GM18907 (cell line): ENCODE measurements around the gene TNFRSF4.
A peak's percentile ranks its signal among the peaks of the same experiment; 100 is the strongest.
"Not testable (repeated sequence)": the region's sequence is repeated elsewhere in the genome, so short reads cannot be mapped to it uniquely, and the experiment has no call there.

Experiments used
- ATAC-seq: cut with Tn5 transposase; IDR thresholded peaks from one replicate; pipeline ENCODE4 v1.9.1; 2021; ENCODE audit warnings: mild to moderate bottlenecking, moderate library complexity; ENCODE audit not compliant: unreplicated experiment

TNFRSF4 gene

DNA sequence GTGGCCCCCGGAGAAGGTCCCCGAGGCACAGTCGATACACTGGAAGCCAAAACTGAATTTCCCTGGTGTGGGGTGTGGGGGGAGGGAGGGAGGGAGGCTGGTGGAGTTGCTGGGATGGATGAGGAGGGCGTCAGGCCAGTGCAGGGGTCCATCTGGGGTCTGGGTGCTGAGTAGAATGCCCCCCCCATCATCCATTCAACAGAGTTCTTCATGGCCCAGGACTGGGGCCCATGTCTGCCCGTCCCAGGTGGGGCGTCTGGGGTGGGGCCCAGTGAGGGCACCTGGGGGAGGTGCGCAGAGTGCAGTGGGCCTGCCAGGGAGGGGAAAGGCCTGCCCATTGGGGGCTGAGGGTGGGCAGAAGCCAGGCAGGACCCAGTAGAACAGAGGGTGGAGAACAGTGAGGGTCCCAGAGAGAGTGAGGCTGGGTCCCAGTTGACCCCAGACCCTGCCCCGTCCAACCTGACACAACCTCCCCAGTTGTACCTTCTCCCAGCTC, 9.5 kb downstream of the TNFRSF4 start:
- no peak for ATAC-seq

DNA sequence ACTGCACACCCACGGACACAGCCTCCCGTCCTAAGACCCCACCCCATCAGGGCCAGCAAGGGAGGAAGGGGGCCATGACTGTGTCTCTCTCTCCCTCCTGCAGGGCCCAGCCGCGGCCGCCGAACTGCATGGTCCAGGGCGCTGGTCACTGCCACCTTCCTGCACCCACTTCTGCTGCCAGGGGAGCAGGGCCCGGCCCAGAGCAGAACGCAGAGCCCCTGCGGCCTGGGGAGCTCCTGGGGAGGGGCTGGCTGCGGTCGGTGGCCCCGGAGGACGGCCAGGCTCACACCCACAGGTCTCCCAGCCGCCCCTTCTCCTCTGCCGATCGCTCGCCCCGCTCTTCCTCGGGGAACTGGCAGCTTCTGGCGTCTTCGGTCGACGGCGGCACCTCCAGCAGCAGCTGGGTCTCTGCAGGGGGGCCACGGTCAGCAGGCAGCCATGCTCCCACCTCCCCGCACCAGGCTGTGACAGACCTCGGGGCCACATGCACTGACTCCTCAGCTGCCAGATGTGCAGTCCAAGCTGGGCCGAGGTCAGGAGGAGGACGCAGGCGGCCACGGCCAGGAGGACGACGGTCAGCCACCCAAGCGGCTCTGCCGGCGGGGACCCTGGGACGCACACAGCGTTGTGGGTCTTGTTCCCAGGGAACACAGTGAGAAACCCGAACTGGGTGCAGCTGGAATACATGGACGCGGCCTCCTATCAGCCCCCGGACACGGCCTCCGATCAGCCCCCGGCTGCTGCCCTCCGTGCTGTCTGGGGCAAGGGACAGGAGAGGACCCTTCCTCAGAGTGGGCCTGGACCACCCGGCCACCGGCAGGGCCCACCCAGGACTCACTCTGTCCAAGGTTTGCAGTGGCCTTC, 10.2 kb downstream of the TNFRSF4 start:
- no peak for ATAC-seq

DNA sequence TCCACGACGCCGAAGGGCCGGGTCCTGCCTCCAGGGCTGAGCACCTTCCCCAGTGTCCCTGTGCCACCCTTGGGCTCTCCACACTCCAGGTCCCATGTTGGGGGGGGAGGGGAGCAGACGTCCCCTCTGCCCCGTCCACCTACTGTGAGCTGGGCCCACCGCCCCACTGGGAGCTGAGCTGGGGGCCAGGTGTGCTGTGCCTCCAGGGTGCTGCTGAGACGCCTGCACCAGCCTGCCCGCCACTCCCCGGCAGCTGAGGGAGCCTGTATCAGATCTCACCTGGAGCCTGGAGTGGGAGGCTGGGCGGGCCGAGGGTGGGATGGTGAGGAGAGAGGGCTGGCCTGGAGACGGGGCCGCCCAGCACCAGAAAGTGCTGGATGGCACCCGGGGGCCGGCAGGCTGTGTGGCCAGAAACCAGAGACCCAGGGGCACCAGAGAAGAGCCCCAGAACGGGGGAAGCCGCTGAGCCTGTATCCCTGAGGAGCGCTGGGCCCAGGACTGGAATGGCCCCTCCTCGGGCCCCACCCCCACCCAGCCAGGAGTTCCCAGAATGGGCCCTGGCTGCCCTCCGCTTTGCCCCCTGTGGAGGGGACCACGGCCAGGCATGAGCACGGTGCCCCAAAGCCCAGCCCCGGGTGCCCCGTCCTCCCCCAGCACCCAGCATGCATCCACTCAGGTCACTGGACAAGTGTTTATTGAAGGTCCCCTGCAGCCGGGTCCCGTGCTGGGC, 11.0 kb downstream of the TNFRSF4 start:
- no peak for ATAC-seq

DNA sequence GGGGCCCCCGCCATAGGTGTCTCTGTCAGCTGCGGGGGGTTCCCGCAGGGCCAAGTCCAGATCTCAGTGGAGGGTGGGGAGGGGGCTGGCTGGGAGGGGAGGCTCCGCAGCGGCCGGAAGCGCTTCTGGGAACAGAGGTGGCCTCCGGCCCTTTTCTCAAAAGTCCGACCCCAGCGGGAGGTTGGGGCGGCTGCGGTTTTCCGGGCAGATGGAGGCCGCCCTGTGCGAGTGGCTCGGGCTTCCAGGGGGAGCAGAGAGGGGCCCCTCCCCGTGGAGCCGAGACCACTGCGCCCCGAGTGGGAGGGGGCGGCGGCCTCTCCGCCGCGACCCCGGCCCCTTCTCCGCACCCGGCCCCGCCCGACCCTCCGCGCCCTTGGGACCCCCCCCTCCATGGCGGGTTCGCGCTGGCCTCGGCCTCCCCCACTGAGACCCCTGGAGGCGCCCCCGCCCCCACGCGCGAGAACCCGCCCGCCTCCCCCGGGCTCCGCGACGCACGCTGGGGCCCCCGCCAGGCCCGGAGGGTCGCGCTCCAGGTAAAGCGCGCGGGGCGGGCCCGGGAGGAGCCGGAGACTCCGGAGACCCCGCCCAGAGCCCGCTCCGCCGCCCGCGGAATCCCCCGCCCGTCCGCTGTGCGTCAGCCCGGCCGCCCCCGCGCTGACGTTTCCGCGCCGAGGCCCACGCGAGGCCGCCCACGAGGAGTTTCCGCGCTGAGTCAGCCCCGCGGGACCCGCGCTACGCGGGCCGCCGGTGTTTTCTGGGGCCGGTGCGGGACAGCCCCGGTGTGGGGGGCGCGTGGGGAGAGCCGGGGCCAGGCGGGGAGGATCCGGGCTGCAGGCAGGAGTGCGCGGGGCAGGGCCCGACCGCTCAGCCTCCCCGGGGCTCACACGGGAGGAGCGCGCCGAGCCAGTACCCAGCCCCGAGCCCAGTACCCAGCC, 12.8 kb downstream of the TNFRSF4 start:
- ATAC-seq: peak; percentile 54

DNA sequence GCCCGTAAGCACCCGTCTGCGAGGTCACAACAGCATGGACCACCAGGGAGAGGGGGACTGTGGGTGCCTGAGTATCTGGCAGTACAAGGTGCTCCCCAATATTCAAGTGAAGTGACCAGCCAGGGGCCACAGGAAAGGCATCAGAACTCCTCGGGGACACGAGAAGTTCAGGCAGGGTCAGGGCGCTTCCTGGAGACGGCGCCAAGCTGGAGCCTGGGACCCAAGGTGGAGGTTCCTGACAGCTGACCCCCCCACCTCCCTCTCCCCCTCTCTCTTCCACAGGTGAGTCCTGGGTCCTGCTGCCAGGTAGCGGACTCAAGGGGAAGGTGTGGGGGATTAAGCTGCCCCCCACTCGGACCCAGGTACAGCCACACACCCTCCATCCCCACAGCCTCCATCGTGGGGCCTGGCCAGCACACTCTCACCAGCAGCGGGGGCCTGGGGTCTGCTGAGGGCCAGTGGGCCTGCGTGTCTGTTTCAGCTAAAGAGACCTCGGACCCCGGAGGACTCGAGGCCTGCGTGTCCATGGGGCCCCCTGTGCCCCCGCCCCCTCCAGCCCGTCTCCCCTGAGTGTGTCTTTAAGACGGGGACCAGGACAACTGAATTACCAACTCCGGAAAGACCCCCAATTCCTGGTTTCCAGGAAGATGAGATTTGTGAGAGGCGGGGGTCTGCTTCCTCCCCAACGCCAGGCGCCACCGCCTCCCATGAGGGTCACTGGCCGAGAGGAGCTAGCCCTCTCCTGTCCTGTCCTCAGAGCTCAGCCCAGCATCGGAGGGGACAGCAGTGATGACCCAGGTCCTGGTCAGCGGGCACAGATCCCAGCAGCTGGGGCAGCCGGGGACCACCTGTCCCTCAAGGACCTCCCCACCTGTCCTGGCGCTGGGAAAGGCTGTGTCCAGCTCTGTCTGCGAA, 13.7 kb downstream of the TNFRSF4 start:
- no peak for ATAC-seq

DNA sequence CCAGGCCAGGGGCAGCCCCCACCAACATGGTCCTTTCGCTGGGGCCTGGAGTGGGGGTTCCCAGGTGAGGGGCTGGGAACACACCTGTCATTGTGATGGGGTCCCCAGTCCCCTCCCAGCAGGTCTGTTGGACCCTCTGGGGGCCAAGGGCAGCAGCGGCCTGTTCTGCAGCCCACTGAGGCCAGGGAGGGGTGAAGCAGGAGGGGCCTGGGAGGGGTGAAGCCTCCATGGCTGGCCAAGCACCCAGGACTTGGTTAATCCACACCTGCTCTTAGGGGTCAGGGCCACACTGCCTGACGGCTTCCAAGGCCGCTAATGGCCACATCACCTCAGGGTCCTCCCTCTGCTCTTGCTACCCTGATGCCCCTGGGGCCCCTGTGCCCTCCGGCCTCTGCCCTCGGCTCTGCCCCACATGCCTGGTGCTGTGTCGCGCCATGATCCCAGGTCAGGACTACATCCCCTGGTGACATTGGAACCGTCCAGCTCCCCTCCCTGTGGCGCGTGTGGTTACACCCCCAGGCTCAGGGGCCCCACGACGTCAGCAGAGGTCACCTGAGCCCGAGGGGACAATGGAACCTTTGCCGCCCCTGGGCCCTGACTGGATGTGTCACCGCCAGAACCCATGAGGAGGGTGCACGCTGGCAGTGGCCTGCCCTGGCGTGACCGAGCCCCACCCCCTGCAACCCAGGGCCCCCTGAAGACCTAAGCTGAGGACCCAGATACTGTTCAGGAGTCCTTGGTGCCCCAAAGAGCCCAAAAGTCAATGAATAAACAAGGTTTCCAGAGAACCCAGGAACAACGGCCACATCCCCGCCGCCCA, 14.6 kb downstream of the TNFRSF4 start:
- no peak for ATAC-seq

DNA sequence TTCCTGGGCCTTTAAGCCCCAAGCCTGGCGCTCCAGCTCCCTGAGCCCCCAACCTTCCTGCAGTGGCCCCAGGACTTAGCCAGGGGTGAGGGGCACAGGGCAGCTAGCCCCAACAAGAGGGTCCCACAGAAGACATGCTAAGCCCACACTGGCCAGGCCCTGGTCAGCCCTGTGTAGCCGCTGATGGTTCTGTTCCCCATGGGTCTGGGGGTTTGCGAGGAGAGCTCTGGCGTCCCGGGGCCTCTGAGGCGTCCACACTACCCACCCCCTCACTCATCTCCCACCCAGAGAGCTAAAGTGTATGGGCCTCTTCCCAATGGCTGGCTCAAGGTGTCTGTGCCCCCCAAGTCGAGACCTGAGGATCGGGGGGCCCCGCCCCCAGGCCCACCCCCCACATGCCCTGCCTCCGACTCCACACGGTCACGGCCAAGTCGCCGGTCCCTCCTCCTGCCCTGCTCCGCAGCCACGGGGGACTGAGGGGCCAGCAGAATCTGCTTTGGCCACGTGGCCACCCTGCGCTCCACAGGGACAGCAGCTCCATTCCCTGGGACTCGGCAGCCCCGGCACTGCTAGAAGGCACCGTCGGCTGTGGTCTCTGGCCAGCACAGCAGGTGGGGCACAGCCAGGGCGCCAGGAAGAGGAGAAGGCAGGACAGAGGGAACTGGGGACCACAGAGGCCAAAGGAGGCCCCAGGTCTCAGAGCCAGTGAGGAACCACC, 15.4 kb downstream of the TNFRSF4 start:
- ATAC-seq: no peak

DNA sequence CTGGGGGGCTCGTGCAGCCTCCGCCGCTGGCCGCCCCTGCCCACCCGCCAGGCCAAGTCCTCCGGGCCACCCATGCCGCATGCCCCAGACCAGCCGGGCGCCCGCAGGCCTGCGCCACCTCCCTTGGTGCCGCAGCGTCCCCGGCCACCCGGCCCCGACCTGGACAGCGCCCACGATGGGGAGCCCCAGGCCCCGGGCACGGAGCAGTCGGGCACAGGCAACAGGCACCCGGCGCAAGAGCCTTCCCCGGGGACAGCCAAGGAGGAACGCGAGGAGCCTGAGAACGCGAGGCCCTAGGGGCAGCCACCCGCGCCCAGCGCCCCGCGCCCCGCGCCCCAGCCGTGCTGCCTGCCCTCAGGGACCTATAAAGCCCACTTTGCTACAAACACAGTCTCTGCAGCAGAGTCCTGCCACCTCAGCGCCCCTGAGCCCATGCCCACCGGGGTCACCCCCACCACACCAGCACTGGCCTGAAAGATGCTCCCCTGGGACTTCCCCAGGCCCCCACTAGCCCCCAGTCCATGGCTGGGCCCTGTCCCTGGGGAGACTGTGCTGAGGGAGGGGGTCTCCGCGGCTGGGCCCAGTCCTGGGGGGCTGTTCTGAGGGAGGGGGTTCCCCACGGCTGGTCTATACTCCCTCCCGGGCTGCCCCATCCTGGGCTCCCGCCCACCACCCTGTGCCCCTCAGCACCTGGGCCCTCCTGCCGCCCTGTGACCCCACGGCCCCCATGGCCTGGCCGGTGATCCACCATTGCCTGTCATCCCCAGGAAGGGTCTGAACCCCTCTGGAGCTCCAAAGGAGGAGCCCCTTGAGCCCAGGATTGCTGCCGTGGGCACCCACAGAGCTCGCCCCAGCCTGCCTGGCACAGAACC, 16.2 kb downstream of the TNFRSF4 start:
- ATAC-seq: no peak

DNA sequence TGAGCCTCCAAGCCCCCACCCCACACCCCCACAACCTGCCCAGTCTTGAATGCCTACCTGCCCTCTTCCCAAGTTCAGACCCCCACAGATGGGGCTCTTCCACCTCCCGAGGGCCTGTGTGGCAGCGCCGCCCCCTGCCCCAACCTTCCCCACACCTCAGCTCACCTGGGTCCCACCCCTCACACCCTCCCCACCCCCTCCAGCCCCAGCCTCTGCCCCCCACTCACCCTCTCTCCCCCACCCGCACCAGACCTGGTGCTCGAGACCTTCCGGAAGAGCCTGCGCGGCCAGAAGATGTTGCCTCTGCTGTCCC, 16.8 kb downstream of the TNFRSF4 start:
- ATAC-seq: no peak

DNA sequence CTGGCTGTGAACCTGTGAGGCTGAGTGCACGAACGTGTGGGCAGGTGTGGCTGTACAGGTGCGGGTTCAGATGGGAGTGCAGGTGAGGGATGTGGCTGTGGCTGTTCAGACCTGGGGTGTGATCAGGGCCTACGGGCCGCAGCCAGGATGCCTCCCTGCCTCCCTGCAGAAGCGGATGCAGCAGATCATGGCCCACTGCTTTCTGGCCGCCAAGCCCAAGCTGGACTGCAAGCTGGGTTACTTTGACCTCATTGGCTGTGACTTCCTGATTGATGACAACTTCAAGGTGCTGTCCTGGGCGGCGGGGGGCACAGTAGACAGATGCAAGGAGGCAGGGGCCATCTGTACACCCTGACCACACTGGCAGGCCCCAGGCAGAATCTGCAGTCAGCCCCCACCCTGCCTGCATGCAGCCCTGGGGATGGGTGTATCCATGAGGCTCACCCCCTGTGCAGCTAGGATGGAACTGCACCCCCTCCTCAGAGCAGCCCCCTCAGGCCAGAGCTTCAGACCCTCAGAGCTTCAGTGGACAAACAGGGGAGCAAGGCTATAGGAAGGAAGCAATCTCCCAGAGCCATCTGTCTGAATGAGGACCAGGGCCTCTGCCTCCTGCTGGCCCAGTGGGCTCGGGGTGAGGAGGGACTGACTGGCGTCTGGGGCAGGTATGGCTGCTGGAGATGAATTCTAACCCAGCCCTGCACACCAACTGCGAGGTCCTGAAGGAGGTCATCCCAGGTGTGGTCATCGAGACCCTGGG, 17.3 kb downstream of the TNFRSF4 start:
- no peak for ATAC-seq

DNA sequence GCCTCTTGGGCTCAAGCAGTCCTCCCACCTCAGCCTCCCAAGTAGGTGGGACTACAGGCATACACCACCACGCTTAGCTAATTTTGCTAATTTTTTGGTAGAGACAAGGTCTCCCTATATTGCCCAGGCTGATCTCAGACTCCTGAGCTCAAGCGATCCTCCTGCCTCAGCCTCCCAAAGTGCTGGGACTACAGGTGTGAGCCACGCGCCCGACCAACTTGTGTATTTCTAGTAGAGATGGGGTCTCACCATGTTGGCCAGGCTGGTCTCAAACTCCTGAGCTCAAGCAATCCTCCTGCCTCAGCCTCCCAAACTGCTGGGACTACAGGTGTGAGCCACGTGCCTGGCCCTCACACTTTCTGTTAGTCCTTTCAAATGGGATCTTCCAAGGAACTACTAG, 18.2 kb downstream of the TNFRSF4 start:
- ATAC-seq: not testable (repeated sequence)

DNA sequence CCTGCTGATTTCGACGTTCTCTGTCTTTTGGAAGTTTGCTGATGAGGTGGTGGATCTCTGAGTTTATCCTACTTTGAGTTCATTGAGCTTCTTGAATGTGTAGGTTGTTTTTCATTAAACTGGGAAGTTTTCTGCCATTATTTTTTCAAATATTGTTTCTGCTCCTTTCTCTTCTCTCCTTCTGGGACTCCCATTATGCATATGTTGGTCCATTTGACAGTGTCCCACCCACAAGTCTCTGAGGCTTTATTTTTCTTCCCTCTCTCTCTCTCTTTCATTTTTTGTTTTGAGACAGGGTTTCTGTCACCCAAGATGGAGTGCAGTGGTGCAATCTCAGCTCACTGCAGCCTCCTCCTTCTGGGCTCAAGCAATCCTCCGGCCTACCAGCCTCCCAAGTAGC, 19.2 kb downstream of the TNFRSF4 start:
- ATAC-seq: no peak

DNA sequence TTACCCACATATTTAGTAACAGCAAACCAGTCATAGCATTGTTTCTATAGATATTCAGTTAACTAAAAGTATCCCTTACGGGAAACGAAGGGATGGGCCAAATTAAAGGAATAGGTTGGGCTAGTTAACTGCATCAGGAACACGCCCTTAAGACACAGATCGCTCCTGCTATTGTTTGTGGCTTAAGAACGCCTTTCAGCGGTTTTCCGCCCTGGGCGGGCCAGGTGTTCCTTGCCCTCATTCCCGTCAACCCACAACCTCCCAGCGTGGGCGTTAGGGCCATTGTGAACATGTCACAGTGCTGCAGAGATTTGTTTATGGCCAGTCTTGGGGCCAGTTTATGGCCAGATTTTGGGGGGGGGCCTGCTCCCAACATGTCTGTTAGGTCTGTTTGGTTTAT, 22.2 kb downstream of the TNFRSF4 start:
- no peak for ATAC-seq

DNA sequence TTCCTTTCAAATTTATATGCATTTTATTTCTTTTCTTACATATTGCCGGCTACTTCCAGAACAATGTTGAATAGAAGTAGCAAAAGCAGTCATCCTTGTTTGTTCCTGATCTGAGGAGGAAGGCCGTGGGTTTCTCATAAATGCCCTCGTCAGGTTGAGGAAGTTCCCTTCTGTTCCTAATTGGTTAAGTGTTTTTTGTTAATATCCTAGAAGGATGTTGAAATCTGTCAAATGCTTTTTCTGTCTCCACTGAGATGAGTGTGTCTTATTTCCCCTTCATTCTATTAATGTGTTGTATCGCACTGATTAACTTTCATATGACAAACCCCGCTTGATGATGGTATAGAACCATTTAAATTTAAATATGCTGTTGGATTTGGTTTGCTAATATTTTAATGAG, 24.8 kb downstream of the TNFRSF4 start:
- ATAC-seq: no peak

DNA sequence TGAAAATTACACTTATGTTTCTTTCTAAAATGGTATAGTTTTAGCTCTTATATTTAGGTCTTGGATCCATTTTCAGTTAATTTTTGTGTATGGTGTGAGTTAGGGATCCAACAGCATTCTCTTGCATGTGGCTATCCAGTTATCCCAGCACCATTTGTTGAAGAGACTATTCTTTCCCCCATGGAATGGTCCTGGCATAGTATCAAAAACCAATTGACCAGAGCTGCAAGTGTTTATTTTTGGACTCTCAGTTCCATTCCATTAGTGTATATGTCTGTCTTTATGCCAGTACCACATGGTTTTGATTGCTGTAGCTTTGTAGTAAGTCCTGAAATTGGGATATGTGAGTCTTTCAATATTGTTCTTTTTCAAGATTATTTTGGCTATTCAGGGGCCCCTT, 26.0 kb downstream of the TNFRSF4 start:
- ATAC-seq: no peak

DNA sequence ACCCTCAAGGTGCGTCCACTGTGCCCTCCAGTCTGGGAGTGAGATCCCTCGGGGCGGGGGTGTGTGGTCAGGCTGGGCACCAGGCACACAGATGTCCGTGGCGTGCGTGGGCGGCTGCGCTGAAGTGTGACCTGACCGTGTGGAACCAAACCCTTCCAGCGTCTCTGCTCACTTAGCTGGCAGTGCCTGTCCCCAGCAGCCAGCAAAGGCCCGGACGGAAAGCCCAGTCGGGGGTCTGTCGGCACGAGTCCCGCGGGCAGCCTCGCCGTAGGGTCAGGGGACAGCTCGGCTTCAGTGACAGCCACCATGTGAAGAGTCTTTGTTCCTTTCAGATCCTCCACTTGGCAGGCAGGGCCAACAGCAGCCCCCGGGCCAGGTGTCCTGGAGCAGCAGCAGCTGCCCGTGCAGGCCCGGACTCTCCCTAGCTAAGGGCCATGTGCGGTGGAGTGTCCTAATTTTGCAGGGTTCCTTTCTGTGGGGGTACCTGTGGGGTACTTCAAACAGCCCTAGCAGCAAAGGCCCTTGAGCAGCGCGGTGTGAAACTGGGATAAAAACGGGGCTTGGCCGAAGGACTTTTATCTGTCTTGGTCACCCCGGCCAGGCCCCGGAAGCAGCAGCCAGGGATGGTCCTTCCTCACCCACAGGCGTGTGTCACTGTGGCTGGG, 28.7 kb downstream of the TNFRSF4 start:
- ATAC-seq: no peak
